ENCODE data around the gene CERK. TPM values are rescaled to one million over a fixed set of nuclear protein-coding genes. Genes with fewer than 3 reads are reported as not detected.

CERK gene
- total and polyA plus RNA-seq, 10 donors = 13.7 to 47.1 (median 34.8) TPM

- WGBS, 5 donors = 94 to 100% (median 95%) methylated on average over 3 to 13 of the region's 13 CpGs
- Histone ChIP-seq H3K4me3 (no peak overlapping the region), H3K36me3 (peaks cover 0 to 99% (median 67%) of the 10 kb centered on the region in 6 donors), H3K27me3 (replicated peaks in 1 of 7) (no peaks in the 10 kb centered on the region), H3K27ac (no peak overlapping the region), H3K9me3 (no peaks in the 10 kb centered on the region), H3K4me1 (peaks cover 0 to 16% (median 2%) of the 10 kb centered on the region in 6 donors)
- TF ChIP-seq POLR2AphosphoS5 (IDR thresholded peaks at IDR 0.05) (no peak), POLR2A (IDR thresholded peaks at IDR 0.05) (no peak)
- TF ChIP-seq, protein P1, sequence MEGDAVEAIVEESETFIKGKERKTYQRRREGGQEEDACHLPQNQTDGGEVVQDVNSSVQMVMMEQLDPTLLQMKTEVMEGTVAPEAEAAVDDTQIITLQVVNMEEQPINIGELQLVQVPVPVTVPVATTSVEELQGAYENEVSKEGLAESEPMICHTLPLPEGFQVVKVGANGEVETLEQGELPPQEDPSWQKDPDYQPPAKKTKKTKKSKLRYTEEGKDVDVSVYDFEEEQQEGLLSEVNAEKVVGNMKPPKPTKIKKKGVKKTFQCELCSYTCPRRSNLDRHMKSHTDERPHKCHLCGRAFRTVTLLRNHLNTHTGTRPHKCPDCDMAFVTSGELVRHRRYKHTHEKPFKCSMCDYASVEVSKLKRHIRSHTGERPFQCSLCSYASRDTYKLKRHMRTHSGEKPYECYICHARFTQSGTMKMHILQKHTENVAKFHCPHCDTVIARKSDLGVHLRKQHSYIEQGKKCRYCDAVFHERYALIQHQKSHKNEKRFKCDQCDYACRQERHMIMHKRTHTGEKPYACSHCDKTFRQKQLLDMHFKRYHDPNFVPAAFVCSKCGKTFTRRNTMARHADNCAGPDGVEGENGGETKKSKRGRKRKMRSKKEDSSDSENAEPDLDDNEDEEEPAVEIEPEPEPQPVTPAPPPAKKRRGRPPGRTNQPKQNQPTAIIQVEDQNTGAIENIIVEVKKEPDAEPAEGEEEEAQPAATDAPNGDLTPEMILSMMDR (IDR thresholded peaks at IDR 0.05 in 8 of 11, conservative IDR thresholded peaks at IDR 0.05 in 3 of 11) = no peak
- intact Hi-C loops (cut with DNase I; ENCODE audit: low total_unique reads) = no loop called here
- no peak for DNase-seq
Observed at GRCh38 chr22:46664301-46664855, 73.7 kb downstream of the CERK start.

GRCh38 chr22:46663436-46664100, 74.5 kb downstream of the CERK start:
- Histone ChIP-seq H3K4me1 (peaks cover 0 to 16% (median 2%) of the 10 kb centered on the region in 6 donors), H3K9me3 (no peaks in the 10 kb centered on the region), H3K27me3 (replicated peaks in 1 of 7) (no peaks in the 10 kb centered on the region), H3K4me3 (no peak overlapping the region), H3K27ac (no peak overlapping the region), H3K36me3 (peaks cover 0 to 99% (median 60%) of the 10 kb centered on the region in 6 donors)
- TF ChIP-seq POLR2AphosphoS5 (IDR thresholded peaks at IDR 0.05) (no peak), POLR2A (IDR thresholded peaks at IDR 0.05) (no peak)
- TF ChIP-seq, protein P1 (IDR thresholded peaks at IDR 0.05 in 8 of 11, conservative IDR thresholded peaks at IDR 0.05 in 3 of 11) = no peak
- intact Hi-C loops (cut with DNase I; ENCODE audit: low total_unique reads) = no loop called here
- WGBS, 5 donors = 92 to 94% (median 93%) methylated on average over 19 to 28 of the region's 28 CpGs
- no peak for DNase-seq

DNA sequence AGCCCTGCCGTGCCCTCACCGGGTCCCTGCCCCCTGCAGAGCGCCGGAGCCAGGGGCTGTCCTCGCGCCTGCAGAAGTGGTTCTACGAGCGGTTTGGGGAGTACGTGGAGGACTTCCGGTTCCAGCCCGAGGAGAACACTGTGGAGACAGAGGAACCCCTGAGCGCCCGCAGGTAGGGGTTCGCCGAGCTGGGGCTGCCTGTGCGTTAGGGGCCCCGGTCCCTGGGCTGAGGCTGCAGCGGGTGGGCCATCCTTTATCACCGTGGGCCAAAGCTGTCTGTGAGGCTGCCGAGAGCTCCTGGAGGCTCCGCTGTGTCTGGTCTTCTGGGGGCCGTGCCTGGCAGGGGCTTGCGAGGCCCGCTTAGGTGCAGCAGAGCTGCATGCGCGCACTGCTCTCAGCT, 75.1 kb downstream of the CERK start:
- Histone ChIP-seq H3K27me3 (replicated peaks in 1 of 7) (no peaks in the 10 kb centered on the region), H3K36me3 (peaks cover 0 to 99% (median 55%) of the 10 kb centered on the region in 6 donors), H3K9me3 (no peaks in the 10 kb centered on the region), H3K4me1 (peaks cover 0 to 16% (median 2%) of the 10 kb centered on the region in 6 donors), H3K4me3 (no peak overlapping the region), H3K27ac (no peak overlapping the region)
- intact Hi-C loops (cut with DNase I; ENCODE audit: low total_unique reads) = no loop called here
- 89 to 95% (median 94%) methylated on average over 14 to 26 of the region's 26 CpGs for WGBS, 5 donors
- no peak for TF ChIP-seq POLR2A (IDR thresholded peaks at IDR 0.05)
- TF ChIP-seq, protein P1 (IDR thresholded peaks at IDR 0.05 in 8 of 11, conservative IDR thresholded peaks at IDR 0.05 in 3 of 11) = no peak
- no peak for TF ChIP-seq POLR2AphosphoS5 (IDR thresholded peaks at IDR 0.05)
- DNase-seq = no peak

DNA sequence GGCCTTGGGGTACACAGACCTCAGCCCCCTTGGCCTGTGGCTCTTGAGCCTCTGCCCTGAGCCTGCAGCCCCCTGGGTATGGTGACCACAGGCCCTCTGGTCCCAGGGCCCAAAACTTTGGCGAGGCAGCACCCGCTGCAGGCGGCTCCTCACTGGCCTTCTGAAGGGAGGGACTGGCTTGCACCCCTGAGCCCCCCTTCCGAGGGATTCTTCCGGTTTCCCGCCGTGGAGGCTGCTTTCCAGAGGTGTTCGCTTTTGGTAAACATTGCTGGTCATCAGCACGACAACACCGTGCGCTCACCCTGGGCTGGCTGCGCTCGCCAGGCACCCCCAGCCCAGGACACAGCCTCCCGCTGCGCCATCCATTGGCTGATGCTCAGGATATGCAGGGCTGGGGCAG, 75.8 kb downstream of the CERK start:
- intact Hi-C loops (cut with DNase I; ENCODE audit: low total_unique reads) = no loop called here
- Histone ChIP-seq H3K36me3 (peaks cover 0 to 99% (median 50%) of the 10 kb centered on the region in 6 donors), H3K27ac (no peak overlapping the region), H3K4me1 (peaks cover 0 to 22% (median 2%) of the 10 kb centered on the region in 6 donors), H3K27me3 (replicated peaks in 1 of 7) (no peaks in the 10 kb centered on the region), H3K4me3 (no peak overlapping the region), H3K9me3 (no peaks in the 10 kb centered on the region)
- DNase-seq = no peak
- TF ChIP-seq POLR2A (IDR thresholded peaks at IDR 0.05) (no peak), POLR2AphosphoS5 (IDR thresholded peaks at IDR 0.05) (no peak)
- TF ChIP-seq, protein P1 (IDR thresholded peaks at IDR 0.05 in 8 of 11, conservative IDR thresholded peaks at IDR 0.05 in 3 of 11) = no peak
- 93 to 99% (median 97%) methylated on average over 11 to 15 of the region's 15 CpGs for WGBS, 5 donors

Data from spleen (tissue), 11 donors.